HG03575 (cell line): ENCODE data around the gene PCDHGA8.
"Not testable (repeated sequence)": the region's sequence is repeated elsewhere in the genome, so short reads cannot be mapped to it uniquely, and the experiment has no call there.

ENCODE experiments used
- ATAC-seq: cut with Tn5 transposase; IDR thresholded peaks from one replicate; pipeline ENCODE4 v1.9.1; 2021; ENCODE audit not compliant: unreplicated experiment, insufficient number of reproducible peaks, low FRiP score; ENCODE audit errors: extremely low read depth

PCDHGA8 gene

GRCh38 chr5:141369994-141370848 is 22.2 kb upstream of the PCDHGA8 start, which contains the start of gene PCDHGB3:
TSS of gene PCDHGB3 (plus strand) at chr5:141370242. CDS start at chr5:141370395, 153 bp downstream.
- ATAC-seq = peak; percentile 63

GRCh38 chr5:141371572-141372475 is 20.6 kb upstream of the PCDHGA8 start:
- no peak for ATAC-seq

- no peak for ATAC-seq
These were observed 18.6 kb upstream of the PCDHGA8 start, which contains the start of gene PCDHGA6 for GRCh38 chr5:141373673-141374317. TSS of gene PCDHGA6 (plus strand) at chr5:141373891. CDS start at chr5:141374084, 193 bp downstream.

- no peak for ATAC-seq
These were observed 17.8 kb upstream of the PCDHGA8 start for GRCh38 chr5:141374627-141375026.

GRCh38 chr5:141375444-141376155 is 16.8 kb upstream of the PCDHGA8 start:
- ATAC-seq = not testable (repeated sequence)

DNA sequence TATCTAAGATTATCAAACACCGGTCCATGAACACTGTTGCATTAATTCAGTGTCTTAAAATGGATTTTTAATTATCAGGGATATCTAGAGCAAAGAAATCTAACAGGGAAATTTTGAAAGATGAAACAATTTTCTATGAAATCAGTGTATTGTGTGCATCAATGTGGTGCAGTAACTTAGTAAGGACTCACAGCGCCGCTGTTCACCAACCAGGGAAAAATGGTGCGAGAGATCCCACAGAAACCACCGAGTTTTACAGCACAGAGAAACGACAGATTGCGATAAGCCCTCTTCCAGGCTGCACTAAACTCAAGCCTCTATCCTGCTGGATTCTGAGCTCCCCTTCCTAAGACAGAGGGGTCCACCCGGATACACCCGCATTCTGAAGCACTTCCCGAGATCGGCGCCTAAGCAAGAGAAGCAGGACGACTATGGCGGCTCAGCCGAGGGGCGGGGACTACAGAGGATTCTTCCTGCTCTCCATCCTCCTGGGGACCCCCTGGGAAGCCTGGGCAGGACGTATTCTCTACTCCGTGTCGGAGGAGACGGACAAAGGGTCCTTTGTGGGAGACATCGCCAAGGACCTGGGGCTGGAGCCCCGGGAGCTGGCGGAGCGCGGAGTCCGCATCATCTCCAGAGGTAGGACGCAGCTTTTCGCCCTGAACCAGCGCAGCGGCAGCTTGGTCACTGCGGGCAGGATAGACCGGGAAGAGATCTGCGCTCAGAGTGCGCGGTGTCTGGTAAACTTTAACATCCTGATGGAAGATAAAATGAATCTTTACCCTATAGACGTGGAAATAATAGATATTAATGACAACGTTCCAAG is 9.8 kb upstream of the PCDHGA8 start, which contains the start of gene PCDHGA7:
PCDHGA7 (plus strand) TSS at position 274 of the 826 bp plus-strand sequence; CDS start at position 432, 158 bp downstream.
- no peak for ATAC-seq

DNA sequence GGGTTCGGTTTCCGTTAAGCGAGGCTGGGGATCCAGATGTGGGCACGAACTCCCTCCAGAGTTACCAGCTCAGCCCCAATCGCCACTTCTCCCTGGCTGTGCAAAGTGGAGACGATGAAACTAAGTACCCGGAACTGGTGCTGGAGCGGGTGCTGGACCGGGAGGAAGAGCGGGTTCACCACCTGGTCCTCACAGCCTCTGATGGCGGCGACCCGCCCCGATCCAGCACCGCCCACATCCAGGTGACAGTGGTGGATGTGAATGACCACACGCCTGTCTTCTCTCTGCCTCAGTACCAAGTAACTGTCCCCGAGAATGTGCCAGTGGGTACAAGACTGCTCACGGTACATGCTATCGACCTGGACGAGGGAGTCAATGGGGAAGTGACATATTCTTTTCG is 9.1 kb upstream of the PCDHGA8 start:
- ATAC-seq = no peak

DNA sequence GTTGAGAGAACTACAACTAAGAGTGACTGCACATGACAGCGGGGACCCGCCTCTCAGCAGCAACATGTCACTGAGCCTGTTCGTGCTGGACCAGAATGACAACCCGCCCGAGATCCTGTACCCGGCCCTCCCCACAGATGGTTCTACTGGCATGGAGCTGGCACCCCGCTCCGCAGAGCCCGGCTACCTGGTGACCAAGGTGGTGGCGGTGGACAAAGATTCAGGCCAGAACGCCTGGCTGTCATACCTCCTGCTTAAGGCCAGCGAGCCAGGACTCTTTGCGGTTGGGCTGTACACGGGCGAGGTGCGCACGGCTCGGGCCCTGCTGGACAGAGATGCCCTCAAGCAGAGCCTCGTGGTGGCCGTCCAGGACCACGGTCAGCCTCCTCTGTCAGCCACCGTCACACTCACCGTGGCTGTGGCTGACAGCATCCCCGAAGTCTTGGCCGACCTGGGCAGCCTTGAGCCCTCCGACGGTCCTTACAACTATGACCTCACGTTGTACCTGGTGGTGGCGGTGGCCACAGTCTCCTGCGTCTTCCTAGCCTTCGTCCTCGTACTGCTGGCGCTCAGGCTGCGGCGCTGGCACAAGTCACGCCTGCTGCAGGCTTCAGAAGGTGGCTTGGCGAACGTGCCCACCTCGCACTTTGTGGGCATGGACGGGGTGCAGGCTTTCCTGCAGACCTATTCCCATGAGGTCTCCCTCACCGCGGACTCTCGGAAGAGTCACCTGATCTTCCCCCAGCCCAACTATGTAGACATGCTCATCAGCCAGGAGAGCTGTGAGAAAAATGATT is 7.8 kb upstream of the PCDHGA8 start:
- ATAC-seq = no peak

- not testable (repeated sequence) for ATAC-seq
These were observed 4.7 kb upstream of the PCDHGA8 start, which contains the start of gene PCDHGB4 for GRCh38 chr5:141387557-141388311. TSS of gene PCDHGB4 (plus strand) at chr5:141387698. CDS start at chr5:141387885, 187 bp downstream.

- no peak for ATAC-seq
These were observed 3.8 kb upstream of the PCDHGA8 start for GRCh38 chr5:141388661-141389060.

- ATAC-seq = no peak
These were observed 3.0 kb upstream of the PCDHGA8 start for GRCh38 chr5:141389153-141390042.

- ATAC-seq = no peak
These were observed 834 bp downstream of the PCDHGA8 start for GRCh38 chr5:141393267-141393666.

DNA sequence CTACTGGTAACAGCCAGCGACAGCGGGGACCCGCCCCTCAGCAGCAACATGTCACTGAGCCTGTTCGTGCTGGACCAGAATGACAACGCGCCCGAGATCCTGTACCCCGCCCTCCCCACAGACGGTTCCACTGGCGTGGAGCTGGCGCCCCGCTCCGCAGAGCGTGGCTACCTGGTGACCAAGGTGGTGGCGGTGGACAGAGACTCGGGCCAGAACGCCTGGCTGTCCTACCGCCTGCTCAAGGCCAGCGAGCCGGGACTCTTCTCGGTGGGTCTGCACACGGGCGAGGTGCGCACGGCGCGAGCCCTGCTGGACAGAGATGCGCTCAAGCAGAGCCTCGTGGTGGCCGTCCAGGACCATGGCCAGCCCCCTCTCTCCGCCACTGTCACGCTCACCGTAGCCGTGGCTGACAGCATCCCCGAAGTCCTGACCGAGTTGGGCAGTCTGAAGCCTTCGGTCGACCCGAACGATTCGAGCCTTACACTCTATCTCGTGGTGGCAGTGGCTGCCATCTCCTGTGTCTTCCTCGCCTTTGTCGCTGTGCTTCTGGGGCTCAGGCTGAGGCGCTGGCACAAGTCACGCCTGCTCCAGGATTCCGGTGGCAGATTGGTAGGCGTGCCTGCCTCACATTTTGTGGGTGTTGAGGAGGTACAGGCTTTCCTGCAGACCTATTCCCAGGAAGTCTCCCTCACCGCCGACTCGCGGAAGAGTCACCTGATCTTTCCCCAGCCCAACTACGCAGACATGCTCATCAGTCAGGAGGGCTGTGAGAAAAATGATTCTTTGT is 2.2 kb downstream of the PCDHGA8 start:
- not testable (repeated sequence) for ATAC-seq

DNA sequence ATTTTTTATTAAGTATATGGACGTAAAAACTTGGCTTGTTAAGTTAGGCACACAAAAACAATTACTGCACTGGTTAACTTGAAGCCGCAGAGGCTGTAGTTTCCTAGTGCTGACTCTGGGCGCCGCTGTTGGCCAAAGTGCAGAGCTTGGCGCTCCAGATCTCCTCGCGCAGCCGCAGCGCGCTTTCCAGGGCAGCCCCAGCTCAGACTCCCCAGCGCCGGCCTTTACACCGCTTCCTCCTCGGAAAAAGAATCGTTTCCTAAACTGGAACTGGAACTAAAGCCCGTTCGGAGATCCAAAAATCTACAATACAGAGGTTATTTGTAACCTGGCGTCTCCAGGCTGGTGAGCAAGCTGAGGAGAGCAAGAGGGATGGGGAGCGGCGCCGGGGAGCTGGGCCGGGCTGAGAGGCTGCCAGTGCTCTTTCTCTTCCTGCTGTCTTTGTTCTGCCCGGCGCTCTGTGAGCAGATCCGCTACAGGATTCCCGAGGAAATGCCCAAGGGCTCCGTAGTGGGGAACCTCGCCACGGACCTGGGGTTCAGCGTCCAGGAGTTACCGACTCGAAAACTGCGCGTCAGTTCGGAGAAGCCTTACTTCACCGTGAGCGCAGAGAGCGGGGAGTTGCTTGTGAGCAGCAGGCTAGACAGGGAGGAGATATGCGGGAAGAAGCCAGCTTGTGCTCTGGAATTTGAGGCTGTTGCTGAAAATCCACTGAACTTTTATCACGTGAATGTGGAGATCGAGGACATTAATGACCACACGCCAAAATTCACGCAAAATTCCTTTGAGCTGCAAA is 5.5 kb downstream of the PCDHGA8 start, which contains the start of gene PCDHGB5:
PCDHGB5 (plus strand) TSS at position 192 of the 796 bp plus-strand sequence; CDS start at position 373, 181 bp downstream.
- ATAC-seq = peak; percentile 92
